Mesodermal cell (in vitro differentiated cells): Measurements from ENCODE around the gene SGCG.

Experiments
- H3K27ac ChIP-seq: 2 replicates; pipeline ENCODE4 v1.7.0; 2013; ENCODE audit warnings: mild to moderate bottlenecking, low read depth, low read length, moderate library complexity; ENCODE audit not compliant: severe bottlenecking
- H3K36me3 ChIP-seq: 2 replicates; pipeline ENCODE4 v1.7.1; 2013; ENCODE audit warnings: mild to moderate bottlenecking, low read length, moderate library complexity; ENCODE audit not compliant: control insufficient read depth, insufficient read depth
- H3K4me1 ChIP-seq: one replicate; pipeline ENCODE4 v1.7.1; 2013; ENCODE audit warnings: mild to moderate bottlenecking, low read length; ENCODE audit not compliant: insufficient read depth, control insufficient read depth, poor library complexity, severe bottlenecking
- H3K4me3 ChIP-seq: 2 replicates; pipeline ENCODE4 v1.7.0; 2013; ENCODE audit warnings: low read length, control low read depth, mild to moderate bottlenecking; ENCODE audit not compliant: insufficient read depth, poor library complexity, severe bottlenecking; ENCODE audit errors: extremely low read depth
- H3K9me3 ChIP-seq: 2 replicates; pipeline ENCODE4 v1.7.1; 2013; ENCODE audit warnings: mild to moderate bottlenecking, low read length, moderate library complexity; ENCODE audit not compliant: control insufficient read depth
- WGBS, 2 experiments: methylation state at CpG; one replicate each; pipeline ENCODE4 v1.1.5; 2013; ENCODE audit warnings: missing lambda C conversion rate in 2 of 2; ENCODE audit not compliant: insufficient coverage in 2 of 2; 5-methylcytosine and 5-hydroxymethylcytosine counted together

SGCG gene

DNA sequence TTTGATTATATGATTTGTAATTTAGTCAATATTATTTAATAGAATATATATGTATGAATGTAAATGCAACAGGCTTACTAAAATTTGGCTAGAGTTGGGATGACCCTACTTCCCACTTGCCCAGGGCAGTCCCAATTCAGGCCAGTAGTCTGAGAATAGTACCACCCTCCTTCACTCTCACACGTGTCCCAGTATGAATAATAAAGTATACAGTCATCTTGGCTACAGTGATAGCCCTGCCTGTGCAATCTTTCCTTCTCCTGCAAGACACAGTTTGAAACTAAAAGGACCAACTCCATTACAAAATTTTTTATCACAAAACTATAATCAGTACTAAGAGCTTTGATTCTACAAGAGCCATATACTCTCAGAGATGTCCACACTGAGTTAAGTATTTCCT, 176.6 kb downstream of the SGCG start:
- peaks cover 76% of the 10 kb centered on the region for H3K36me3 ChIP-seq
- no peak overlapping the region for H3K27ac ChIP-seq
- H3K9me3 ChIP-seq: no peaks in the 10 kb centered on the region
- H3K4me3 ChIP-seq: no peak overlapping the region
- 100% methylated on average over 1 of the region's 1 CpG; no CpG with 5 or more reads in 1 of the 2 experiments for WGBS, 2 experiments
- H3K4me1 ChIP-seq: no peaks in the 10 kb centered on the region

- no CpG with 5 or more reads among the region's 1 CpG for WGBS, 2 experiments
- H3K36me3 ChIP-seq: peaks cover 76% of the 10 kb centered on the region
Observed at GRCh38 chr13:23359882-23360281, 179.1 kb downstream of the SGCG start.

DNA sequence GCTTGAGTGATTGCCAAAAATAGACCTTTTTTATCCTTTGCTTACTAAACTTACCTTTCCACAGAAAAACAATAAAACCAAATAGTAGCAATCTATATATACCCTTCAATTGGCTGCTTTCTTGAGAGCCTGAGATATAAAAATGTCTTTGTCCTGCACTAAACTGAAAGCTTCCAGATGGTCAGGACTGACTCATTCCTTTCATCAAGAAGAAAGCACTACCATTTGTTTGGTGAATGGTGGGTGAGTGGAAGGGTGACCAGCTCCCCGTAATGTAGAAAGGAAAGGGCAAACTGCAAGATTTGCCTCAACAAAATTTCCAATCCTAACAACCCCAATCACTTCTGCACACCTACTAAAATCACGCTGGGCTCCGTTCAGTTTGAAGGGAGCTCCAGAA, 184.9 kb downstream of the SGCG start:
- H3K9me3 ChIP-seq: no peaks in the 10 kb centered on the region
- no peaks in the 10 kb centered on the region for H3K4me1 ChIP-seq
- WGBS, 2 experiments: 100% methylated on average over 1 to 2 of the region's 3 CpGs
- H3K27ac ChIP-seq: no peak overlapping the region
- peaks cover 91% of the 10 kb centered on the region for H3K36me3 ChIP-seq
- H3K4me3 ChIP-seq: no peak overlapping the region

More at GRCh38 chr13:23359882-23360281, 179.1 kb downstream of the SGCG start:
- Histone ChIP-seq H3K27ac (no peak overlapping the region), H3K9me3 (no peaks in the 10 kb centered on the region), H3K4me1 (no peaks in the 10 kb centered on the region), H3K4me3 (no peak overlapping the region)

DNA sequence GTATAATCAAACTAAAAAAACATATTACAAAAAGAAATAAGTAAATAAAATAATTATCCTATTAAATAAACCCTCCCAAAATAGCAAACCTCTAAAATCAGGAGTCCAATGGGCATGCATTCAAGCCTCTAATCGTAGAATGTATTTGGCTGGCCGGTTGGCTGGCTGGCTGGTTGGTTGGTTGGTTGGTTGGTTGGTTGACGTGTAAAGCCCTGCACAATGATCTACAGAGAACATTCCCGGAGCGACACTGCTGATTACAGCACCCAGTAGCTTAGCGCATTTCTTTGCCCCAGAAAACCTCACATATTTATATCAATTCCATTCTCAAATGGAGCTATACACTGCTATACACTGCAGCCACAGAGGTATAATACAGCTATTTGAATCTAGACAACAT, 187.1 kb downstream of the SGCG start:
- Histone ChIP-seq H3K27ac (no peak overlapping the region), H3K36me3 (peaks cover 89% of the 10 kb centered on the region), H3K9me3 (no peaks in the 10 kb centered on the region), H3K4me1 (no peaks in the 10 kb centered on the region), H3K4me3 (no peak overlapping the region)
- WGBS, 2 experiments: 97 to 100% methylated on average over 1 to 4 of the region's 6 CpGs

DNA sequence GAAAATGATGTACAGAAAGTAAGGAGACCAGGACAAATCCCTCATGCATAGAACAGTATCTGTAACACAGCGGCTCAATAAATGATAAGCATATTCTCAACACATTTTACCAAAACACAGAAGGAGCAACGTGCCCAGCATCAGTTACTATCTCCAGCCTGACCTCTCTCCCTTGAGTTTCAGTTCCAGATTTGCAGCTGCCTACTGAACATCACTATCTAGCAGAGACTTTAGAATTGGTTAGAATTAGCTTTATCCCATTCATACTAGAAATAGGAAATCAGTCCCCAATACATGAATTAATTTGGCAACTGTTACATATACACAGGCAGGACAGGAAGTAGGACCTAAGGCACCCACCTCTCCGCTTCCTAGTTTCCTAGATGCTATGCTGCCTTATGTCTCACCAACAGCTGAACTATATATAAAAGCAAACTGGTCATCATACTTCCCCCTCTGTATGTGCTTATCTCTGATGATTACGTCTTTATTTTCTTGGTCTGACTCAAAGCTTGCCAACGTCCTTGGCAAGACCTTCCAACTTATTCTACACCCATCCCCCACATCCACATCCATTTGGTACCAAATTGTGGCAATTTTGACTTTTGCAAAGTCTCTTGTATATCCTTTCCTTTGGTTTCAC, 191.6 kb downstream of the SGCG start:
- H3K36me3 ChIP-seq: peaks cover 55% of the 10 kb centered on the region
- WGBS, 2 experiments: 76 to 90% methylated on average over 3 to 5 of the region's 5 CpGs
- no peaks in the 10 kb centered on the region for H3K9me3 ChIP-seq
- no peak overlapping the region for H3K27ac ChIP-seq
- no peak overlapping the region for H3K4me3 ChIP-seq
- peaks cover 8% of the 10 kb centered on the region for H3K4me1 ChIP-seq
